ENCODE data around the gene STX16.

GRCh38 chr20:58723628-58723984, 72.5 kb downstream of the STX16 start:
- no peak for TF ChIP-seq CTCF (conservative IDR thresholded peaks at IDR 0.05; ENCODE audit: low read depth, low read length)
- TF ChIP-seq EZH2 (IDR thresholded peaks at IDR 0.05; ENCODE audit: borderline replicate concordance, low read depth, low read length, poor library complexity, severe bottlenecking), result no peak
